ENCODE results near the gene CAPN5. TPM values are rescaled to one million over a fixed set of nuclear protein-coding genes. Genes with fewer than 3 reads are reported as not detected.

Gene CAPN5
- total RNA-seq, 2 experiments from 2014 or later: 5.1 to 6.9 TPM

DNA sequence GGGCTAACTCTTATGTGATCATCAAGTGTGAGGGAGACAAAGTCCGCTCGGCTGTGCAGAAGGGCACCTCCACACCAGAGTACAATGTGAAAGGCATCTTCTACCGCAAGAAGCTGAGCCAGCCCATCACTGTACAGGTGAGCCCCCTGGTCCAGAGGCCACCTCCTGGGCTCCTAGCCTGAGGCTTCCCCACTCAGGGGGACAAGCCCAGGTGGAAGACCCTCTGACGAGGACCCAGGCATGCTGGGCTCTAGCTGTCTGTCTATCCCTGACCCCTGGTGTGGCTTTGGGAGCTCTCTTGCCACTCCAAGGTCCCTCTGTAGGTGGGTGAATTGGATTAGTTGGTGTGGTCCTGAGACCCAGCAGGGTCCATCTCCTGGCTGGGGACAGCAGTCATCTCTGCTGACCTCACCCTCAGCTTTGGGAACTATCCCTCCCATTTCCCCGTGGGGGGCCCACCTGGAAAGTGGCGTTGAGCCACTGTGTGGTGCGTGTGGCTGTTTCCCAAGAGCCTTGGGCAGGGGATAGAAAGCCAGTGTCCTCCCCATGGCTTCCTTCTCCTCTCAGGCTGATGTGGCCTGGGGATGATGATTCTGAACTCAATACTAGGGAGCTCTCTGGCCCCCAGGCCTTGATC is 55.9 kb downstream of the CAPN5 start:
- no peak overlapping the region for H3K4me3 Mint-ChIP-seq
- no peak overlapping the region for H3K27ac Mint-ChIP-seq
- peaks cover 9% of the 10 kb centered on the region for H3K4me1 Mint-ChIP-seq (ENCODE audit: low read depth)
- DNase-seq: no peak
- no peaks in the 10 kb centered on the region for H3K36me3 Mint-ChIP-seq (ENCODE audit: low read depth)
- TF ChIP-seq, protein P1, sequence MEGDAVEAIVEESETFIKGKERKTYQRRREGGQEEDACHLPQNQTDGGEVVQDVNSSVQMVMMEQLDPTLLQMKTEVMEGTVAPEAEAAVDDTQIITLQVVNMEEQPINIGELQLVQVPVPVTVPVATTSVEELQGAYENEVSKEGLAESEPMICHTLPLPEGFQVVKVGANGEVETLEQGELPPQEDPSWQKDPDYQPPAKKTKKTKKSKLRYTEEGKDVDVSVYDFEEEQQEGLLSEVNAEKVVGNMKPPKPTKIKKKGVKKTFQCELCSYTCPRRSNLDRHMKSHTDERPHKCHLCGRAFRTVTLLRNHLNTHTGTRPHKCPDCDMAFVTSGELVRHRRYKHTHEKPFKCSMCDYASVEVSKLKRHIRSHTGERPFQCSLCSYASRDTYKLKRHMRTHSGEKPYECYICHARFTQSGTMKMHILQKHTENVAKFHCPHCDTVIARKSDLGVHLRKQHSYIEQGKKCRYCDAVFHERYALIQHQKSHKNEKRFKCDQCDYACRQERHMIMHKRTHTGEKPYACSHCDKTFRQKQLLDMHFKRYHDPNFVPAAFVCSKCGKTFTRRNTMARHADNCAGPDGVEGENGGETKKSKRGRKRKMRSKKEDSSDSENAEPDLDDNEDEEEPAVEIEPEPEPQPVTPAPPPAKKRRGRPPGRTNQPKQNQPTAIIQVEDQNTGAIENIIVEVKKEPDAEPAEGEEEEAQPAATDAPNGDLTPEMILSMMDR (IDR thresholded peaks at IDR 0.05): no peak
- H3K9me3 Mint-ChIP-seq: no peaks in the 10 kb centered on the region
- H3K27me3 ChIP-seq (ENCODE audit: control insufficient read depth in 1 of 2, insufficient read depth in 2 of 2, low read length in 2 of 2): peaks cover 2 to 3% of the 10 kb centered on the region in 2 experiments
- no peaks in the 10 kb centered on the region for H3K36me3 ChIP-seq (ENCODE audit: insufficient read depth, low read length)
- intact Hi-C loops (cut with DNase I, micrococcal nuclease): no loop called here
- POLR2A ChIA-PET: interaction anchor here (0.9 kb wide), 1 partner anchor 40 kb away, joined by 3 read pairs; no protein-coding TSS in a partner anchor
- ATAC-seq (ENCODE audit: poor library complexity): no peak
- peaks cover 11% of the 10 kb centered on the region for H3K4me1 ChIP-seq (ENCODE audit: insufficient read depth, low read length)
- no peaks in the 10 kb centered on the region for H3K27me3 Mint-ChIP-seq
- no peaks in the 10 kb centered on the region for H3K9me3 ChIP-seq (ENCODE audit: control insufficient read depth in 1 of 2, insufficient read depth in 1 of 2, low read length in 2 of 2)
- H3K27ac ChIP-seq (ENCODE audit: low read depth in 1 of 2, low read length in 2 of 2): no peak overlapping the region
- no peak overlapping the region for H3K4me3 ChIP-seq (ENCODE audit: low read length)
- CTCF ChIA-PET: no interaction called here

DNA sequence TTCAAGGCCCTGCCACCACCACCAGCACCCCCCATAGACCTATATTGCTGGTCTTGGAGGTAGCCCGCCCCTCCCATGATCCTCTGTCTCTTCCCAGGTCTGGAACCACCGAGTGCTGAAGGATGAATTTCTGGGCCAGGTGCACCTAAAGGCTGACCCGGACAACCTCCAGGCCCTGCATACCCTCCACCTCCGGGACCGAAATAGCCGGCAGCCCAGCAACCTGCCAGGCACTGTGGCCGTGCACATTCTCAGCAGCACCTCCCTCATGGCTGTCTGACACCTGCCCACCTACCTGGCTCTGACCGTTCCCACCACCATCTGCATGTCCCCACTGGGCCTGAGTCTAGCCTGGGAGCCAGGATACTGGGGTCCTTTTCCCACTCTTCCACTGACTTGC is 56.8 kb downstream of the CAPN5 start:
- DNase-seq (no peak), ATAC-seq (ENCODE audit: poor library complexity) (no peak)
- H3K36me3 Mint-ChIP-seq (ENCODE audit: low read depth): no peaks in the 10 kb centered on the region
- no peak overlapping the region for H3K4me3 ChIP-seq (ENCODE audit: low read length)
- H3K9me3 ChIP-seq (ENCODE audit: control insufficient read depth in 1 of 2, insufficient read depth in 1 of 2, low read length in 2 of 2): no peaks in the 10 kb centered on the region
- no peak overlapping the region for H3K27ac Mint-ChIP-seq
- CTCF ChIA-PET: no interaction called here
- peaks cover 14% of the 10 kb centered on the region for H3K4me1 ChIP-seq (ENCODE audit: insufficient read depth, low read length)
- no peak overlapping the region for H3K27ac ChIP-seq (ENCODE audit: low read depth in 1 of 2, low read length in 2 of 2)
- peaks cover 12% of the 10 kb centered on the region for H3K4me1 Mint-ChIP-seq (ENCODE audit: low read depth)
- intact Hi-C loops (cut with DNase I, micrococcal nuclease): no loop called here
- H3K27me3 ChIP-seq (ENCODE audit: control insufficient read depth in 1 of 2, insufficient read depth in 2 of 2, low read length in 2 of 2): peaks cover 3 to 4% of the 10 kb centered on the region in 2 experiments
- no peaks in the 10 kb centered on the region for H3K36me3 ChIP-seq (ENCODE audit: insufficient read depth, low read length)
- H3K27me3 Mint-ChIP-seq: no peaks in the 10 kb centered on the region
- H3K4me3 Mint-ChIP-seq: no peak overlapping the region
- TF ChIP-seq, protein P1 (IDR thresholded peaks at IDR 0.05): no peak
- H3K9me3 Mint-ChIP-seq: no peaks in the 10 kb centered on the region
- POLR2A ChIA-PET: no interaction called here

DNA sequence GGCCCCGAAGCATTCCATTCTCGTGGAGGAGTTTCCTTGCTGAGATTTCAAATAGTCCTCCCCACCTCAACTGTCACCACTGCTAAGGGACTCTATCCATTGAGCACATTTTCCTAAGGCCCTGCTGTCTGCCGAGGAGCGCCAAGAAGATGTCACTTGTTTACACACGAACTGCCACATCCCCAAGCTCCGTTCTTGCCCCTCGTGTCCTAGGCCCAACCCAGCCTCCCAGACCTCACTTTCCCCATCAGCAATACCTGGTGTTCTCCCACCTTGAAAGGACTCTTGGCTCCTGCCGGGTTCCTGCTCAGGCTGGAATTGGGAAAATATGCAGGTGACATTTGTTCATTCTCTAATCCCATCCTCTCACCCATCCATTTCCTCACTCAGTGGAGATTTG is 57.3 kb downstream of the CAPN5 start:
- Histone ChIP-seq H3K4me3 (ENCODE audit: low read length) (no peak overlapping the region), H3K9me3 (ENCODE audit: control insufficient read depth in 1 of 2, insufficient read depth in 1 of 2, low read length in 2 of 2) (no peaks in the 10 kb centered on the region), H3K27ac (ENCODE audit: low read depth in 1 of 2, low read length in 2 of 2) (no peak overlapping the region), H3K27me3 (ENCODE audit: control insufficient read depth in 1 of 2, insufficient read depth in 2 of 2, low read length in 2 of 2) (peaks cover 3 to 4% of the 10 kb centered on the region in 2 experiments), H3K4me1 (ENCODE audit: insufficient read depth, low read length) (peaks cover 14% of the 10 kb centered on the region), H3K36me3 (ENCODE audit: insufficient read depth, low read length) (no peaks in the 10 kb centered on the region)
- no peaks in the 10 kb centered on the region for H3K36me3 Mint-ChIP-seq (ENCODE audit: low read depth)
- H3K4me3 Mint-ChIP-seq: no peak overlapping the region
- ATAC-seq (ENCODE audit: poor library complexity) (no peak), DNase-seq (no peak)
- TF ChIP-seq, protein P1 (IDR thresholded peaks at IDR 0.05): no peak
- no peaks in the 10 kb centered on the region for H3K9me3 Mint-ChIP-seq
- H3K27me3 Mint-ChIP-seq: no peaks in the 10 kb centered on the region
- POLR2A ChIA-PET: no interaction called here
- H3K4me1 Mint-ChIP-seq (ENCODE audit: low read depth): peaks cover 12% of the 10 kb centered on the region
- intact Hi-C loops (cut with DNase I, micrococcal nuclease): no loop called here
- H3K27ac Mint-ChIP-seq: no peak overlapping the region
- CTCF ChIA-PET: no interaction called here
